ENCODE data around the gene SLC30A3. TPM values are rescaled to one million over a fixed set of nuclear protein-coding genes. Genes with fewer than 3 reads are reported as not detected.

The SLC30A3 gene
- total and polyA plus RNA-seq, 2 of the 13 experiments (the other 11 are each of a cell fraction or from before 2014, with no cell fraction given): 0.38 to 0.79 TPM

GRCh38 chr2:27264753-27265535 is 2.1 kb upstream of the SLC30A3 start (continued):
- TF ChIP-seq ZKSCAN1 (IDR thresholded peaks at IDR 0.05; ENCODE audit: low read length) (no peak), U2AF1 (optimal IDR thresholded peaks at IDR 0.05; ENCODE audit: low read depth, low read length) (no peak), ARNT2 (CRISPR knock-in tag; IDR thresholded peaks at IDR 0.05; ENCODE audit: low read depth) (peak; percentile 85; the same call in 1 of the 2 replicates), PHF5A (CRISPR knock-in tag; IDR thresholded peaks at IDR 0.05; ENCODE audit: low read depth, unreplicated experiment) (no peak), NCOA2 (CRISPR knock-in tag; IDR thresholded peaks at IDR 0.05) (0 out of 2 replicates have a peak, but pooled peaks have one; percentile 25), ARID2 (CRISPR knock-in tag; IDR thresholded peaks at IDR 0.05; ENCODE audit: borderline replicate concordance) (no peak), HNF4G (IDR thresholded peaks at IDR 0.05; ENCODE audit: borderline replicate concordance, low read depth, low read length) (no peak), HNF4G (CRISPR knock-in tag; IDR thresholded peaks at IDR 0.05; ENCODE audit: borderline replicate concordance, low read depth) (peak; percentile 66; the same call in 1 of the 2 replicates), CBX5 (CRISPR knock-in tag; IDR thresholded peaks at IDR 0.05; ENCODE audit: borderline replicate concordance) (peak; percentile 86; the same call in 1 of the 2 replicates), ELF1 (CRISPR knock-in tag; IDR thresholded peaks at IDR 0.05) (0 out of 2 replicates have a peak, but pooled peaks have one; percentile 14), MIXL1 (CRISPR knock-in tag; IDR thresholded peaks at IDR 0.05) (no peak), ZNF451 (CRISPR knock-in tag; IDR thresholded peaks at IDR 0.05) (peak; percentile 91), KMT2A (CRISPR knock-in tag; IDR thresholded peaks at IDR 0.05) (no peak; the same call in 1 of the 2 replicates), ZNF569 (CRISPR knock-in tag; IDR thresholded peaks at IDR 0.05; ENCODE audit: borderline replicate concordance) (no peak), HHEX (CRISPR knock-in tag; IDR thresholded peaks at IDR 0.05) (no peak), NR0B2 (CRISPR knock-in tag; IDR thresholded peaks at IDR 0.05) (peak; percentile 71; the same call in 1 of the 2 replicates), CBX2 (IDR thresholded peaks at IDR 0.05; ENCODE audit: low read depth, low read length) (no peak), CBX2 (CRISPR knock-in tag; IDR thresholded peaks at IDR 0.05; ENCODE audit: low read depth) (peak; percentile 95; the same call in 1 of the 2 replicates), ZNF251 (CRISPR knock-in tag; IDR thresholded peaks at IDR 0.05) (no peak), KDM6A (CRISPR knock-in tag; IDR thresholded peaks at IDR 0.05; ENCODE audit: low read depth) (no peak), CTCF (CRISPR knock-in tag; IDR thresholded peaks at IDR 0.05) (peak; percentile 90), ZNF138 (CRISPR knock-in tag; IDR thresholded peaks at IDR 0.05; ENCODE audit: low read depth) (0 out of 2 replicates have a peak, but pooled peaks have one; percentile 69), TP53 (CRISPR knock-in tag; conservative IDR thresholded peaks at IDR 0.05) (no peak), ZNF350 (CRISPR knock-in tag; IDR thresholded peaks at IDR 0.05; ENCODE audit: borderline replicate concordance, low read depth) (peak; percentile 62; the same call in 1 of the 2 replicates), RORA (CRISPR knock-in tag; IDR thresholded peaks at IDR 0.05) (no peak), ZNF275 (CRISPR knock-in tag; IDR thresholded peaks at IDR 0.05; ENCODE audit: borderline replicate concordance) (no peak), TBX3 (IDR thresholded peaks at IDR 0.05; ENCODE audit: borderline replicate concordance) (0 out of 2 replicates have a peak, but pooled peaks have one; percentile 34), ZNF660 (CRISPR knock-in tag; IDR thresholded peaks at IDR 0.05; ENCODE audit: borderline replicate concordance, low read depth) (no peak), ZNF296 (CRISPR knock-in tag; conservative IDR thresholded peaks at IDR 0.05) (no peak)
